Measurements from ENCODE around the gene UPP1. TPM values are rescaled to one million over a fixed set of nuclear protein-coding genes. Genes with fewer than 3 reads are reported as not detected.

The UPP1 gene
- total and polyA plus RNA-seq, 2 donors (not counting 1 experiment from before 2014, with no cell fraction given) = 5.8 to 8.0 TPM

GRCh38 chr7:48098846-48099245, 9.8 kb downstream of the UPP1 start:
- Histone ChIP-seq H3K4me3 (ENCODE audit: control extremely low read depth in 1 of 5, extremely low read depth in 1 of 5, insufficient read depth in 1 of 5, low read depth in 2 of 5, low read length in 4 of 5) (no peak overlapping the region), H3K27me3 (replicated peaks in 1 of 4; ENCODE audit: control extremely low read depth in 1 of 4, control insufficient read depth in 3 of 4, insufficient read depth in 4 of 4, low read length in 3 of 4) (no peaks in the 10 kb centered on the region), H3K36me3 (replicated peaks in 1 of 2; ENCODE audit: control extremely low read depth in 1 of 2, control insufficient read depth in 1 of 2, extremely low read depth in 1 of 2, insufficient read depth in 2 of 2, low read length in 1 of 2) (peaks cover 0 to 6% of the 10 kb centered on the region in 2 experiments), H3K9ac (ENCODE audit: low read length) (no peak overlapping the region), H3K4me2 (replicated peaks; ENCODE audit: low read depth, low read length, poor library complexity, severe bottlenecking) (no peak overlapping the region), H3K79me2 (ENCODE audit: control insufficient read depth, insufficient read depth, low read length) (no peaks in the 10 kb centered on the region), H3K9me3 (ENCODE audit: control extremely low read depth in 1 of 3, control insufficient read depth in 2 of 3, insufficient read depth in 1 of 3, low read length in 2 of 3) (no peaks in the 10 kb centered on the region), H2AFZ (ENCODE audit: insufficient read depth, low read depth, low read length, poor library complexity, severe bottlenecking) (no peak overlapping the region), H3K27ac (ENCODE audit: low read length in 2 of 2) (no peak overlapping the region), H3K4me1 (ENCODE audit: control insufficient read depth in 2 of 2, insufficient read depth in 2 of 2, low read length in 2 of 2) (peaks cover 0 to 6% of the 10 kb centered on the region in 2 donors), H4K20me1 (ENCODE audit: control insufficient read depth, insufficient read depth, low read length, poor library complexity, severe bottlenecking) (no peaks in the 10 kb centered on the region)
- intact Hi-C loops (cut with micrococcal nuclease) = no loop called here
- H3K4me1 Mint-ChIP-seq = peaks cover 7% of the 10 kb centered on the region
- no CpG with 5 or more reads among the region's 4 CpGs for WGBS (ENCODE audit: insufficient coverage)
- POLR2A ChIA-PET = no interaction called here
- H3K4me3 Mint-ChIP-seq = no peak overlapping the region
- CTCF ChIA-PET = no interaction called here
- H3K27ac Mint-ChIP-seq = no peak overlapping the region
- H3K9me3 Mint-ChIP-seq (ENCODE audit: insufficient read depth) = no peaks in the 10 kb centered on the region
- no peak for DNase-seq
- ATAC-seq (ENCODE audit: low read depth) = no peak
- no peaks in the 10 kb centered on the region for H3K27me3 Mint-ChIP-seq
- TF ChIP-seq CTCF (IDR thresholded peaks at IDR 0.05) = no peak
- no peak for TF ChIP-seq EZH2 (IDR thresholded peaks at IDR 0.05; ENCODE audit: borderline replicate concordance, insufficient read depth, low read depth, low read length, poor library complexity, severe bottlenecking)

- Histone ChIP-seq H3K9me3 (ENCODE audit: control extremely low read depth in 1 of 3, control insufficient read depth in 2 of 3, insufficient read depth in 1 of 3, low read length in 2 of 3) (no peaks in the 10 kb centered on the region), H3K36me3 (replicated peaks in 1 of 2; ENCODE audit: control extremely low read depth in 1 of 2, control insufficient read depth in 1 of 2, extremely low read depth in 1 of 2, insufficient read depth in 2 of 2, low read length in 1 of 2) (peaks cover 0 to 6% of the 10 kb centered on the region in 2 experiments), H4K20me1 (ENCODE audit: control insufficient read depth, insufficient read depth, low read length, poor library complexity, severe bottlenecking) (no peaks in the 10 kb centered on the region), H3K4me1 (ENCODE audit: control insufficient read depth in 2 of 2, insufficient read depth in 2 of 2, low read length in 2 of 2) (peaks cover 0 to 6% of the 10 kb centered on the region in 2 donors), H3K4me2 (replicated peaks; ENCODE audit: low read depth, low read length, poor library complexity, severe bottlenecking) (no peak overlapping the region), H3K4me3 (ENCODE audit: control extremely low read depth in 1 of 5, extremely low read depth in 1 of 5, insufficient read depth in 1 of 5, low read depth in 2 of 5, low read length in 4 of 5) (no peak overlapping the region), H3K9ac (ENCODE audit: low read length) (no peak overlapping the region), H2AFZ (ENCODE audit: insufficient read depth, low read depth, low read length, poor library complexity, severe bottlenecking) (no peak overlapping the region), H3K27ac (ENCODE audit: low read length in 2 of 2) (no peak overlapping the region), H3K79me2 (ENCODE audit: control insufficient read depth, insufficient read depth, low read length) (no peaks in the 10 kb centered on the region), H3K27me3 (replicated peaks in 1 of 4; ENCODE audit: control extremely low read depth in 1 of 4, control insufficient read depth in 3 of 4, insufficient read depth in 4 of 4, low read length in 3 of 4) (no peaks in the 10 kb centered on the region)
- ChIA-PET POLR2A (no interaction called here), CTCF (interaction anchor here (1.3 to 15.9 kb wide), 3 partner anchors 9 to 833 kb away, joined by 3 to 229 read pairs (median 5); no protein-coding TSS in a partner anchor)
- no peak for DNase-seq
- no peaks in the 10 kb centered on the region for H3K9me3 Mint-ChIP-seq (ENCODE audit: insufficient read depth)
- no peaks in the 10 kb centered on the region for H3K27me3 Mint-ChIP-seq
- 89% methylated on average over 3 of the region's 3 CpGs for WGBS (ENCODE audit: insufficient coverage)
- H3K4me1 Mint-ChIP-seq = peaks cover 7% of the 10 kb centered on the region
- no peak overlapping the region for H3K27ac Mint-ChIP-seq
- intact Hi-C loops (cut with micrococcal nuclease) = no loop called here
- ATAC-seq (ENCODE audit: low read depth) = no peak
- H3K4me3 Mint-ChIP-seq = no peak overlapping the region
- no peak for TF ChIP-seq EZH2 (IDR thresholded peaks at IDR 0.05; ENCODE audit: borderline replicate concordance, insufficient read depth, low read depth, low read length, poor library complexity, severe bottlenecking)
- no peak for TF ChIP-seq CTCF (IDR thresholded peaks at IDR 0.05)
Measured at GRCh38 chr7:48099781-48100180, 10.7 kb downstream of the UPP1 start.

Data from B cell (primary cell).